Activated naive CD4-positive, alpha-beta T cell treated with anti-CD3 and anti-CD28 coated beads, Interleukin-2, amount 50 U/mL, for 72 hours (primary cell): Measurements from ENCODE around the gene SLC17A9. TPM values are rescaled to one million over a fixed set of nuclear protein-coding genes. Genes with fewer than 3 reads are reported as not detected.

ENCODE experiments used
- total RNA-seq, 2 donors: library from RNA; stranded (reverse); gene quantifications; one replicate each; pipeline ENCODE4 v1.2.3, GENCODE V29; 2022

The SLC17A9 gene
- total RNA-seq, 2 donors from 2014 or later, result 17.5 to 22.0 TPM

Other genes starting within 250 kb of the SLC17A9 start
- not detected for gene NTSR1, start 243.9 kb upstream of the SLC17A9 start, total RNA-seq
- 10 to 100 TPM; 13.5 to 19.4 TPM for gene MRGBP, start 156.2 kb upstream of the SLC17A9 start, total RNA-seq
- gene OGFR, start 147.9 kb upstream of the SLC17A9 start, total RNA-seq, result 10 to 100 TPM; 32.9 to 51.6 TPM
- gene COL9A3, start 135.7 kb upstream of the SLC17A9 start, total RNA-seq, result not detected
- gene TCFL5, start 90.9 kb upstream of the SLC17A9 start, total RNA-seq, result 1 to 10 TPM; 3.5 to 5.7 TPM
- 10 to 100 TPM; 40.1 to 52.7 TPM for gene DIDO1, start 26.2 kb upstream of the SLC17A9 start, total RNA-seq
- gene GID8, start 14.6 kb upstream of the SLC17A9 start, total RNA-seq, result 10 to 100 TPM; 39.7 to 47.3 TPM
- gene BHLHE23, start 54.3 kb downstream of the SLC17A9 start, total RNA-seq, result not detected